ENCODE data around the gene PAX3. TPM values are rescaled to one million over a fixed set of nuclear protein-coding genes. Genes with fewer than 3 reads are reported as not detected.

Gene PAX3
- total RNA-seq, 1 donor = not detected

GRCh38 chr2:222336442-222336841, 37.6 kb upstream of the PAX3 start:
- Histone ChIP-seq H2AFZ (ENCODE audit: low read length) (no peak overlapping the region), H3K79me2 (ENCODE audit: insufficient read depth, low read length) (no peaks in the 10 kb centered on the region), H3K27ac (ENCODE audit: low read depth, low read length) (no peak overlapping the region), H3K4me1 (ENCODE audit: insufficient read depth, low read length) (no peaks in the 10 kb centered on the region), H3K36me3 (ENCODE audit: insufficient read depth, low read length) (no peaks in the 10 kb centered on the region), H3K4me2 (ENCODE audit: insufficient read depth, low read length) (no peak overlapping the region), H3K9me3 (ENCODE audit: low read depth, low read length) (no peaks in the 10 kb centered on the region), H3K27me3 (ENCODE audit: insufficient read depth, low read length) (no peaks in the 10 kb centered on the region), H3K4me3 (ENCODE audit: insufficient read depth, low read length) (no peak overlapping the region), H4K20me1 (ENCODE audit: insufficient read depth, low read length) (no peaks in the 10 kb centered on the region)
- DNase-seq (ENCODE audit: insufficient read length, low spot score, missing footprints) = no peak
- TF ChIP-seq CTCF (IDR thresholded peaks at IDR 0.05; ENCODE audit: extremely low read depth, low read depth, low read length) = no peak

GRCh38 chr2:222334914-222335313, 36.1 kb upstream of the PAX3 start:
- no peaks in the 10 kb centered on the region for H4K20me1 ChIP-seq (ENCODE audit: insufficient read depth, low read length)

GRCh38 chr2:222333397-222333796, 34.6 kb upstream of the PAX3 start:
- H4K20me1 ChIP-seq (ENCODE audit: insufficient read depth, low read length) = no peaks in the 10 kb centered on the region
- no peak overlapping the region for H3K4me3 ChIP-seq (ENCODE audit: insufficient read depth, low read length)
- H3K9me3 ChIP-seq (ENCODE audit: low read depth, low read length) = no peaks in the 10 kb centered on the region
- no peak for TF ChIP-seq CTCF (IDR thresholded peaks at IDR 0.05; ENCODE audit: extremely low read depth, low read depth, low read length)
- H3K4me2 ChIP-seq (ENCODE audit: insufficient read depth, low read length) = no peak overlapping the region
- H3K27me3 ChIP-seq (ENCODE audit: insufficient read depth, low read length) = no peaks in the 10 kb centered on the region
- no peaks in the 10 kb centered on the region for H3K4me1 ChIP-seq (ENCODE audit: insufficient read depth, low read length)
- no peak overlapping the region for H3K27ac ChIP-seq (ENCODE audit: low read depth, low read length)
- no peak for DNase-seq (ENCODE audit: insufficient read length, low spot score, missing footprints)
- no peaks in the 10 kb centered on the region for H3K79me2 ChIP-seq (ENCODE audit: insufficient read depth, low read length)
- no peak overlapping the region for H2AFZ ChIP-seq (ENCODE audit: low read length)
- no peaks in the 10 kb centered on the region for H3K36me3 ChIP-seq (ENCODE audit: insufficient read depth, low read length)

More at GRCh38 chr2:222334914-222335313, 36.1 kb upstream of the PAX3 start:
- H2AFZ ChIP-seq (ENCODE audit: low read length) = no peak overlapping the region
- H3K36me3 ChIP-seq (ENCODE audit: insufficient read depth, low read length) = no peaks in the 10 kb centered on the region
- H3K9me3 ChIP-seq (ENCODE audit: low read depth, low read length) = no peaks in the 10 kb centered on the region
- H3K4me3 ChIP-seq (ENCODE audit: insufficient read depth, low read length) = no peak overlapping the region
- H3K27ac ChIP-seq (ENCODE audit: low read depth, low read length) = no peak overlapping the region
- no peaks in the 10 kb centered on the region for H3K4me1 ChIP-seq (ENCODE audit: insufficient read depth, low read length)
- no peak overlapping the region for H3K4me2 ChIP-seq (ENCODE audit: insufficient read depth, low read length)
- no peak for TF ChIP-seq CTCF (IDR thresholded peaks at IDR 0.05; ENCODE audit: extremely low read depth, low read depth, low read length)
- H3K27me3 ChIP-seq (ENCODE audit: insufficient read depth, low read length) = no peaks in the 10 kb centered on the region
- no peak for DNase-seq (ENCODE audit: insufficient read length, low spot score, missing footprints)
- no peaks in the 10 kb centered on the region for H3K79me2 ChIP-seq (ENCODE audit: insufficient read depth, low read length)

GRCh38 chr2:222332116-222332515, 33.3 kb upstream of the PAX3 start:
- Histone ChIP-seq H2AFZ (ENCODE audit: low read length) (no peak overlapping the region), H3K4me3 (ENCODE audit: insufficient read depth, low read length) (no peak overlapping the region), H3K4me2 (ENCODE audit: insufficient read depth, low read length) (no peak overlapping the region), H3K9me3 (ENCODE audit: low read depth, low read length) (no peaks in the 10 kb centered on the region), H3K36me3 (ENCODE audit: insufficient read depth, low read length) (no peaks in the 10 kb centered on the region), H3K27me3 (ENCODE audit: insufficient read depth, low read length) (no peaks in the 10 kb centered on the region), H3K4me1 (ENCODE audit: insufficient read depth, low read length) (no peaks in the 10 kb centered on the region), H4K20me1 (ENCODE audit: insufficient read depth, low read length) (no peaks in the 10 kb centered on the region), H3K27ac (ENCODE audit: low read depth, low read length) (no peak overlapping the region), H3K79me2 (ENCODE audit: insufficient read depth, low read length) (no peaks in the 10 kb centered on the region)
- no peak for DNase-seq (ENCODE audit: insufficient read length, low spot score, missing footprints)
- no peak for TF ChIP-seq CTCF (IDR thresholded peaks at IDR 0.05; ENCODE audit: extremely low read depth, low read depth, low read length)

Data from osteoblast (primary cell).